Adrenal gland (tissue), 12 donors: Measurements from ENCODE around the gene NETO1. TPM values are rescaled to one million over a fixed set of nuclear protein-coding genes. Genes with fewer than 3 reads are reported as not detected.

Experiments
- DNase-seq, 7 donors: peaks; one replicate each; pipeline ENCODE4 v3.0.0-alpha.2; 2019 to 2020
- H3K27ac ChIP-seq, 5 donors: fragments of 200-600 bp; sonication (generic) in 4 of 5; 1 replicate in 3 of 5; 2 replicates in 2 of 5; pipeline versions ENCODE4 v1.5.1 to v1.8.0; 2016 to 2020; ENCODE audit warnings: mild to moderate bottlenecking in 1 of 5
- H3K27me3 ChIP-seq: fragments of 200-600 bp; 2 replicates; pipeline ENCODE4 v1.8.0; 2021
- H3K36me3 ChIP-seq, 2 donors: fragments of 200-600 bp; replicated peaks in 1 of 2; 1 replicate in 1 of 2; 2 replicates in 1 of 2; pipeline versions ENCODE4 v1.5.1 to v1.8.0; 2018 to 2022
- H3K4me1 ChIP-seq, 2 donors: fragments of 200-600 bp; replicated peaks in 1 of 2; 1 replicate in 1 of 2; 2 replicates in 1 of 2; pipeline versions ENCODE4 v1.5.1 to v1.8.0; 2018 to 2021
- H3K4me3 ChIP-seq, 4 donors: fragments of 200-600 bp; sonication (generic) in 3 of 4; one replicate each; pipeline ENCODE4 v1.5.1; 2016 to 2018
- H3K9me3 ChIP-seq, 3 donors: fragments of 200-600 bp; sonication (generic) in 1 of 3; replicated peaks in 1 of 3; 1 replicate in 2 of 3; 2 replicates in 1 of 3; pipeline versions ENCODE4 v1.5.1 to v1.8.0; 2016 to 2021
- POLR2A ChIP-seq, 2 donors: fragments of 450-650 bp; IDR thresholded peaks; one replicate each; pipeline ENCODE4 v1.6.1; 2017; ENCODE audit warnings: antibody characterized with exemption in 2 of 2, mild to moderate bottlenecking in 2 of 2, moderate library complexity in 1 of 2
- WGBS, 4 donors: extraction: QIAGEN DNeasy Blood & Tissue Kit in 2 of 4; methylation state at CpG; one replicate each; pipeline versions ENCODE4 v1.1.5 to v1.1.7; 2013 to 2017; 5-methylcytosine and 5-hydroxymethylcytosine counted together
- intact Hi-C, 2 donors: fragments of 100-400 bp; cut with DNase I; formaldehyde crosslinking; loops; one replicate each; pipeline versions ENCODE4 v1.14.1 to v1.15.0; 2022 to 2023
- polyA plus RNA-seq, 3 donors: library from polyadenylated mRNA; stranded (reverse); fragments of 200-250 nt in 2 of 3; fragments of 350-450 nt in 1 of 3; fragmentation: Illumina TruSeq in 1 of 3; extraction: RNeasy Lipid Tissue Mini Kit (QIAGEN cat#74804) in 1 of 3; gene quantifications; one replicate each; pipeline ENCODE4 v1.2.3, GENCODE V29; 2013 to 2014
- total RNA-seq, 9 donors: library from RNA; depleted of rRNA in 4 of 9; stranded (reverse); fragments of >200 nt in 4 of 9; fragments of 120-200 nt in 1 of 9; fragmentation: NEBNext Ultra II Directional in 1 of 9; extraction: Animal tissue kit (Norgen Biotek cat#: 25700) in 1 of 9; gene quantifications; one replicate each; pipeline versions ENCODE4 v1.1.0 to v1.2.4, GENCODE V29; 2013 to 2023
- TF ChIP-seq, protein P1 (sequence below), 6 experiments: fragments of 450-650 bp in 4 of 6; fragments of 200-600 bp in 2 of 6; sonication (generic) in 1 of 6; IDR thresholded peaks; 1 replicate in 5 of 6; 2 replicates in 1 of 6; pipeline versions ENCODE4 v1.5.1 to v1.8.0; 2016 to 2021; ENCODE audit warnings: antibody characterized with exemption in 6 of 6, mild to moderate bottlenecking in 2 of 6, moderate library complexity in 1 of 6
- donor health status: healthy with polysubstance abuse.
- donor health status: Bipolar disorder and iron deficiency.
- donor health status: DM: yes; HTN: yes; CAD: no.
- donor health status: DM: no; HTN: no; CAD: no.
- donor health status: DM: no; HTN: no; CAD: no.
- donor health status: DM: yes; HTN: yes; CAD: no.

The NETO1 gene
- total and polyA plus RNA-seq, 12 donors = 0.10 to 0.50 (median 0.14) TPM; not detected in 9

DNA sequence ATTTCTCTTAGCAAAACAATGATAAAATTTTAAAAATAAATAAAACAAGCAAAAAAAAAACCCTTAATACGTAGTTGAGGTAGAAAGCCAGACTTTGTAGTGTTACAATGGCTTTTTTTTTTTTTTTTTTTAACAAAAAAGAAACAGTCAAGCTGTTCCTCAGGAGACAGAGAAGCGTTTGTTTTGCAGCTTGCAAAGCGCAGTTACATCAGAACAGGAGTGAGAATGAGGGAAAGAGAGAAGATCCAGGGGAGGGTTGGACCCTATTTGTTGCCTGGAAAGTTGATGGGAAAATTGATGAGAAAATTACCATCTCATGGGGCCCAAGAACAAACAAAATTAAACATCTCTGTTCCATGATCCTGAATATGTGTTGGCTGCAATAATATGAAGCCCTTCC is 146.5 kb downstream of the NETO1 start:
- WGBS, 4 donors = 56 to 68% (median 67%) methylated on average over 3 of the region's 3 CpGs
- H3K9me3 ChIP-seq = no peaks in the 10 kb centered on the region
- no peak for DNase-seq
- no peaks in the 10 kb centered on the region for H3K27me3 ChIP-seq
- no peak for TF ChIP-seq POLR2A (IDR thresholded peaks at IDR 0.05)
- TF ChIP-seq, protein P1, sequence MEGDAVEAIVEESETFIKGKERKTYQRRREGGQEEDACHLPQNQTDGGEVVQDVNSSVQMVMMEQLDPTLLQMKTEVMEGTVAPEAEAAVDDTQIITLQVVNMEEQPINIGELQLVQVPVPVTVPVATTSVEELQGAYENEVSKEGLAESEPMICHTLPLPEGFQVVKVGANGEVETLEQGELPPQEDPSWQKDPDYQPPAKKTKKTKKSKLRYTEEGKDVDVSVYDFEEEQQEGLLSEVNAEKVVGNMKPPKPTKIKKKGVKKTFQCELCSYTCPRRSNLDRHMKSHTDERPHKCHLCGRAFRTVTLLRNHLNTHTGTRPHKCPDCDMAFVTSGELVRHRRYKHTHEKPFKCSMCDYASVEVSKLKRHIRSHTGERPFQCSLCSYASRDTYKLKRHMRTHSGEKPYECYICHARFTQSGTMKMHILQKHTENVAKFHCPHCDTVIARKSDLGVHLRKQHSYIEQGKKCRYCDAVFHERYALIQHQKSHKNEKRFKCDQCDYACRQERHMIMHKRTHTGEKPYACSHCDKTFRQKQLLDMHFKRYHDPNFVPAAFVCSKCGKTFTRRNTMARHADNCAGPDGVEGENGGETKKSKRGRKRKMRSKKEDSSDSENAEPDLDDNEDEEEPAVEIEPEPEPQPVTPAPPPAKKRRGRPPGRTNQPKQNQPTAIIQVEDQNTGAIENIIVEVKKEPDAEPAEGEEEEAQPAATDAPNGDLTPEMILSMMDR (IDR thresholded peaks at IDR 0.05) = no peak
- no peak overlapping the region for H3K4me3 ChIP-seq
- H3K36me3 ChIP-seq = no peaks in the 10 kb centered on the region
- no peak overlapping the region for H3K27ac ChIP-seq
- no peaks in the 10 kb centered on the region for H3K4me1 ChIP-seq
- intact Hi-C loops = no loop called here

DNA sequence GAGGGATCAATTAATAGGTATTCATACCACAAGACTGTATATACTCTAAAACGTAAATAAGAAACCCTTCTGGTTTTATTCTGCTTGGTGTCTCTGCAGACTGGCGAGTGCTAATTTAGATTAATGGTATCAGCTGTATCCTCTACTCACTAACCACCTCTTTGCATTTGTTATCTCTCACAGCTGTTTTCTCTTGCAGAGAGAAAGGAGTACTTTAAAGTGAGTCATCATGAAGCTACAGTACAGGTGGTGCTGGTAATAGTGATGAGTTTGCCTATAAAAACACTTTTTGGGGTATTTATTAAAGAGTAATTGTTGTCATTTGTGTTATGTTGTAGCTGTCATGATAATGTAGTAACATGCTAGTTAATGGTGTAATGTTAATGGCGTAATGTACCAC is 147.7 kb downstream of the NETO1 start:
- Histone ChIP-seq H3K4me3 (no peak overlapping the region), H3K4me1 (no peaks in the 10 kb centered on the region), H3K9me3 (no peaks in the 10 kb centered on the region), H3K36me3 (no peaks in the 10 kb centered on the region), H3K27me3 (no peaks in the 10 kb centered on the region), H3K27ac (no peak overlapping the region)
- intact Hi-C loops = no loop called here
- TF ChIP-seq POLR2A (IDR thresholded peaks at IDR 0.05) = no peak
- TF ChIP-seq, protein P1 (IDR thresholded peaks at IDR 0.05) = no peak
- DNase-seq = no peak
- 50 to 67% (median 55%) methylated on average over 3 of the region's 3 CpGs for WGBS, 4 donors

DNA sequence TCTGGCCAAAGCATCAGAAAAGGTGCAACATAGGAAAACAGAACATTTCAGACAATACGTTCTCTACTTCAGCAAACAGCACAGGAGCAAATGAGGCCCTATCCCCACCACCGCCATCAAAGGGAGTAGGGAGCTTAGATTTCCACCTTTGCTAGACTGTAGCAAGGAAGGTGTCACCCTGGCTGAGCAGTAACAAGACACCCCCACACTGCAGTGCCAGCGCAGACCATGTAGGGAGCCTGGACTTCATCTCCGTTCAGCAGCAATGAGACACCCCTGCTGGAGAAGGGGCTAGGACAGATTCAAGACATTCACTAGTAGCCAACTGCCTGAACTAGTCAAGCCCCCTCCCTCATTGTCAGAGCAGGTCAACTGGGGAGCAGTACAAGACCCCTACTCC is 163.6 kb downstream of the NETO1 start:
- intact Hi-C loops = no loop called here
- no peaks in the 10 kb centered on the region for H3K27me3 ChIP-seq
- H3K27ac ChIP-seq = no peak overlapping the region
- H3K36me3 ChIP-seq = no peaks in the 10 kb centered on the region
- H3K4me1 ChIP-seq = no peaks in the 10 kb centered on the region
- no peaks in the 10 kb centered on the region for H3K9me3 ChIP-seq
- no peak overlapping the region for H3K4me3 ChIP-seq
- WGBS, 4 donors = 74 to 86% (median 75%) methylated on average over 2 to 4 of the region's 4 CpGs
- no peak for DNase-seq
- no peak for TF ChIP-seq POLR2A (IDR thresholded peaks at IDR 0.05)
- TF ChIP-seq, protein P1 (IDR thresholded peaks at IDR 0.05) = no peak

DNA sequence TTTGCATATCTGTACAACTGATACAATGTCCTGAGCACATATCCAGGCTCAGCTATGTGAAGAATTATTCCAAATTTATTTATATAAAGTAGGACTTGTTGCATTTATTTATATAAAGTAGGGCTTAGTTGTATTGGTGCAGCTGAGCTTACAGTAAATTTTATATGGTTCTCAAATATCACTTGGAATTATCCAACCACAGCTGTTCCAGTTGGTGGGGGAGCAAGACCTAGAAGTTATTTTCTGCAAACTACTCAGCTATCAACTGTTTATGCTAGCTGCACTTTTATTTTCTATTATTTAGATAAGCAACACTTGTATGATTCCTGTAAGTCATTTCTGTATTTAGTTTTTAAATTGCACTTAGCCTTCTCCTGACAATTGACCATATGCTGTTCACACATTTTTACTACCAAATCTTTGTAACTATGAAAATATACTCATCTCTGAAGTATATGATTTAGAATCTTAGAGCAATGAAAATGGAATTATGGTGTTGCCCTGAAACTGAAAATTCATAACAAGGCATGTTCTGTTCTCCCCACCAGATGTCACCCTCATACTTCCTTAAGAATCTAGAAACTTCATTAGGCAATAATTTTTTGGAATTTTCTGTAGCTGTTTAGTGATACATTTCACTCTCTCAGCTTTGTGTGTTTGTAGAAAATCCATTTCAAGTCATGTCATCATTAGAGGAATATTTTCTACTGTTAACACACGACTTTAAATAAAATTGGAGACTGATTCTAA is 166.7 kb downstream of the NETO1 start:
- WGBS, 4 donors = 0 to 18% (median 14%) methylated on average over 1 of the region's 1 CpG
- DNase-seq = no peak
- TF ChIP-seq, protein P1 (IDR thresholded peaks at IDR 0.05) = no peak
- TF ChIP-seq POLR2A (IDR thresholded peaks at IDR 0.05) = no peak
- H3K27me3 ChIP-seq = no peaks in the 10 kb centered on the region
- no peak overlapping the region for H3K27ac ChIP-seq
- H3K4me3 ChIP-seq = no peak overlapping the region
- intact Hi-C loops = no loop called here
- no peaks in the 10 kb centered on the region for H3K9me3 ChIP-seq
- no peaks in the 10 kb centered on the region for H3K4me1 ChIP-seq
- H3K36me3 ChIP-seq = no peaks in the 10 kb centered on the region
